ENCODE results near the gene HIVEP1. TPM values are rescaled to one million over a fixed set of nuclear protein-coding genes. Genes with fewer than 3 reads are reported as not detected.

HIVEP1 gene
- total RNA-seq, 3 donors from 2014 or later, result 24.8 to 41.3 (median 27.2) TPM

GRCh38 chr6:12169377-12169776 is 157.3 kb downstream of the HIVEP1 start:
- Histone ChIP-seq H3K27me3 (no peaks in the 10 kb centered on the region), H3K36me3 (no peaks in the 10 kb centered on the region), H3K4me3 (no peak overlapping the region), H3K4me1 (no peaks in the 10 kb centered on the region), H3K9me3 (no peaks in the 10 kb centered on the region), H3K27ac (no peak overlapping the region)
- intact Hi-C loops (cut with DNase I; ENCODE audit: low total_unique reads), result no loop called here
- DNase-seq (ENCODE audit: low spot score in 2 of 2), result no peak
- TF ChIP-seq CTCF (IDR thresholded peaks at IDR 0.05) (no peak), POLR2A (IDR thresholded peaks at IDR 0.05) (no peak), POLR2AphosphoS5 (IDR thresholded peaks at IDR 0.05) (no peak)

- Histone ChIP-seq H3K36me3 (no peaks in the 10 kb centered on the region), H3K27ac (no peak overlapping the region), H3K9me3 (no peaks in the 10 kb centered on the region), H3K4me1 (no peaks in the 10 kb centered on the region), H3K4me3 (no peak overlapping the region), H3K27me3 (no peaks in the 10 kb centered on the region)
- no peak for DNase-seq (ENCODE audit: low spot score in 2 of 2)
- TF ChIP-seq CTCF (IDR thresholded peaks at IDR 0.05) (no peak), POLR2A (IDR thresholded peaks at IDR 0.05) (no peak), POLR2AphosphoS5 (IDR thresholded peaks at IDR 0.05) (no peak)
- intact Hi-C loops (cut with DNase I; ENCODE audit: low total_unique reads), result no loop called here
These were observed 158.4 kb downstream of the HIVEP1 start for GRCh38 chr6:12170351-12171092.

- H3K4me3 ChIP-seq, result no peak overlapping the region
- H3K27ac ChIP-seq, result no peak overlapping the region
- H3K9me3 ChIP-seq, result no peaks in the 10 kb centered on the region
- H3K27me3 ChIP-seq, result no peaks in the 10 kb centered on the region
- TF ChIP-seq POLR2AphosphoS5 (IDR thresholded peaks at IDR 0.05), result no peak
- no peak for TF ChIP-seq CTCF (IDR thresholded peaks at IDR 0.05)
- TF ChIP-seq POLR2A (IDR thresholded peaks at IDR 0.05), result no peak
- no peak for DNase-seq (ENCODE audit: low spot score in 2 of 2)
- intact Hi-C loops (cut with DNase I; ENCODE audit: low total_unique reads), result no loop called here
- H3K4me1 ChIP-seq, result no peaks in the 10 kb centered on the region
- no peaks in the 10 kb centered on the region for H3K36me3 ChIP-seq
These were observed 159.6 kb downstream of the HIVEP1 start for GRCh38 chr6:12171717-12172116.

- TF ChIP-seq CTCF (IDR thresholded peaks at IDR 0.05) (no peak), POLR2A (IDR thresholded peaks at IDR 0.05) (no peak), POLR2AphosphoS5 (IDR thresholded peaks at IDR 0.05) (no peak)
- H3K9me3 ChIP-seq, result no peaks in the 10 kb centered on the region
- intact Hi-C loops (cut with DNase I; ENCODE audit: low total_unique reads), result no loop called here
These were observed 160.5 kb downstream of the HIVEP1 start for GRCh38 chr6:12172572-12172971.

GRCh38 chr6:12173181-12173580 is 161.1 kb downstream of the HIVEP1 start:
- Histone ChIP-seq H3K27ac (no peak overlapping the region), H3K9me3 (no peaks in the 10 kb centered on the region), H3K36me3 (no peaks in the 10 kb centered on the region), H3K4me3 (no peak overlapping the region), H3K27me3 (no peaks in the 10 kb centered on the region), H3K4me1 (no peaks in the 10 kb centered on the region)
- no peak for DNase-seq (ENCODE audit: low spot score in 2 of 2)
- TF ChIP-seq POLR2AphosphoS5 (IDR thresholded peaks at IDR 0.05), result no peak
- TF ChIP-seq CTCF (IDR thresholded peaks at IDR 0.05), result no peak
- no peak for TF ChIP-seq POLR2A (IDR thresholded peaks at IDR 0.05)
- intact Hi-C loops (cut with DNase I; ENCODE audit: low total_unique reads), result no loop called here

More at GRCh38 chr6:12172572-12172971, 160.5 kb downstream of the HIVEP1 start:
- H3K36me3 ChIP-seq, result no peaks in the 10 kb centered on the region
- DNase-seq (ENCODE audit: low spot score in 2 of 2), result no peak
- H3K4me1 ChIP-seq, result no peaks in the 10 kb centered on the region
- no peak overlapping the region for H3K4me3 ChIP-seq
- no peak overlapping the region for H3K27ac ChIP-seq
- no peaks in the 10 kb centered on the region for H3K27me3 ChIP-seq
